Ramos (cell line): Measurements from ENCODE around the gene NBR1.
"Not testable (repeated sequence)": the region's sequence is repeated elsewhere in the genome, so short reads cannot be mapped to it uniquely, and the experiment has no call there.

Source experiments
- in situ Hi-C: fragments of 300-500 bp; cut with MboI; formaldehyde crosslinking; loops from one replicate; pipeline ENCODE4 v1.14.3; 2022; ENCODE audit warnings: low sequenced_read_pairs; ENCODE audit not compliant: unreplicated experiment

Gene NBR1

GRCh38 chr17:43240596-43241352 is 69.8 kb downstream of the NBR1 start:
- in situ Hi-C loops, result not testable (repeated sequence)

GRCh38 chr17:43246456-43246855 is 75.4 kb downstream of the NBR1 start:
- in situ Hi-C loops, result not testable (repeated sequence)
